HL-60 (cell line): ENCODE data around the gene ALS2CL.

Source experiments
- CTCF ChIP-seq: IDR thresholded peaks from one replicate; pipeline ENCODE4 v1.5.1; 2011; ENCODE audit warnings: low read length, control low read depth, inconsistent platforms; ENCODE audit not compliant: insufficient read depth
- POLR2AphosphoS5 ChIP-seq: IDR thresholded peaks from 2 replicates; pipeline ENCODE4 v1.6.1; 2012; ENCODE audit warnings: low read depth

- TF ChIP-seq CTCF (no peak), POLR2AphosphoS5 (no peak)
These were observed 54.3 kb downstream of the ALS2CL start for GRCh38 chr3:46639221-46639620.
